ENCODE results near the gene KRTAP5-10. TPM values are rescaled to one million over a fixed set of nuclear protein-coding genes. Genes with fewer than 3 reads are reported as not detected.
"Not testable (repeated sequence)": the region's sequence is repeated elsewhere in the genome, so short reads cannot be mapped to it uniquely, and the experiment has no call there.

KRTAP5-10 gene
- total RNA-seq, 1 donor from 2014 or later = not detected

DNA sequence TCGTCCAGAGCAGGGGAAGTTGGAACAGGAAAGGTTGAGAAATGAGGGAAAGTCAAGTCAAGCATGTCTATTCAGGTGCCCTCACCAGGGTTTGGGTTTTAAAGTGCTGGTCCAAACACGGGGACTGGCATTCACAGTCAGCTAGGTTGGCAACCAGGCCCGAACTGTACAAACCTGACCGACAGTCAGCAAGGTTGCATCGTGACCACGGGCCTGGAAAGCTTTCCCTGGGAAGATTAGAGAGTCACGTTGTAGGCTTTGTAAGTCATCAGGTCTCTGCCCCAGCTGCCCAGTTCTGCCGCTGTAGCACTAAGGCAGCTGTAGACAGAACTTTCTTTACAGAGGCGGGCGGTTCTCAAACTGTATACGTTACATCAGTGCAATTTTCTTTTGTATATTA, 7.4 kb downstream of the KRTAP5-10 start:
- Histone ChIP-seq H3K27ac (no peak overlapping the region), H3K4me3 (no peak overlapping the region), H3K27me3 (no peaks in the 10 kb centered on the region), H3K4me1 (peaks cover 3% of the 10 kb centered on the region), H3K9me3 (ENCODE audit: low read depth) (no peaks in the 10 kb centered on the region), H3K79me2 (ENCODE audit: low read depth) (no peaks in the 10 kb centered on the region), H3K9ac (no peak overlapping the region), H4K20me1 (ENCODE audit: low read depth) (no peaks in the 10 kb centered on the region), H3K4me2 (no peak overlapping the region), H2AFZ (replicated peaks) (no peak overlapping the region), H3F3A (ENCODE audit: low read depth) (no peaks in the 10 kb centered on the region), H3K36me3 (no peaks in the 10 kb centered on the region)
- H3K27ac Mint-ChIP-seq = peak overlapping the region; percentile 9
- peaks cover 6% of the 10 kb centered on the region for H3K27me3 Mint-ChIP-seq (ENCODE audit: insufficient read depth, low read depth)
- DNase-seq (ENCODE audit: low spot score) = no peak
- TF ChIP-seq EZH2phosphoT487 (IDR thresholded peaks at IDR 0.05) = no peak
- TF ChIP-seq EZH2 (IDR thresholded peaks at IDR 0.05) = no peak
- no peak for TF ChIP-seq CTCF (IDR thresholded peaks at IDR 0.05)
- H3K4me1 Mint-ChIP-seq = peaks cover 14% of the 10 kb centered on the region
- no peaks in the 10 kb centered on the region for H3K9me3 Mint-ChIP-seq
- no peaks in the 10 kb centered on the region for H3K36me3 Mint-ChIP-seq
- H3K4me3 Mint-ChIP-seq = no peak overlapping the region

- Histone ChIP-seq H2AFZ (replicated peaks) (no peak overlapping the region), H3K4me3 (no peak overlapping the region), H3K9ac (no peak overlapping the region), H3K4me1 (peaks cover 3% of the 10 kb centered on the region), H3K4me2 (no peak overlapping the region), H3K27me3 (no peaks in the 10 kb centered on the region), H3K79me2 (ENCODE audit: low read depth) (no peaks in the 10 kb centered on the region), H3K27ac (no peak overlapping the region), H3K36me3 (no peaks in the 10 kb centered on the region), H4K20me1 (ENCODE audit: low read depth) (no peaks in the 10 kb centered on the region), H3K9me3 (ENCODE audit: low read depth) (no peaks in the 10 kb centered on the region), H3F3A (ENCODE audit: low read depth) (no peaks in the 10 kb centered on the region)
- DNase-seq (ENCODE audit: low spot score) = no peak
- TF ChIP-seq CTCF (IDR thresholded peaks at IDR 0.05) (no peak), EZH2phosphoT487 (IDR thresholded peaks at IDR 0.05) (no peak), EZH2 (IDR thresholded peaks at IDR 0.05) (no peak)
- Mint-ChIP-seq H3K4me3 (no peak overlapping the region), H3K9me3 (no peaks in the 10 kb centered on the region), H3K27me3 (ENCODE audit: insufficient read depth, low read depth) (peaks cover 6% of the 10 kb centered on the region), H3K4me1 (peaks cover 7% of the 10 kb centered on the region), H3K27ac (no peak overlapping the region), H3K36me3 (no peaks in the 10 kb centered on the region)
Measured at GRCh38 chr11:71574418-71574817, 9.1 kb downstream of the KRTAP5-10 start.

GRCh38 chr11:71575723-71576424, 10.5 kb downstream of the KRTAP5-10 start:
- Mint-ChIP-seq H3K4me3 (no peak overlapping the region), H3K27me3 (ENCODE audit: insufficient read depth, low read depth) (peaks cover 4% of the 10 kb centered on the region), H3K36me3 (no peaks in the 10 kb centered on the region), H3K27ac (no peak overlapping the region), H3K9me3 (no peaks in the 10 kb centered on the region), H3K4me1 (peaks cover 13% of the 10 kb centered on the region)
- Histone ChIP-seq H3K27ac (no peak overlapping the region), H3K36me3 (no peaks in the 10 kb centered on the region), H3K9me3 (ENCODE audit: low read depth) (no peaks in the 10 kb centered on the region), H3K27me3 (no peaks in the 10 kb centered on the region), H3K79me2 (ENCODE audit: low read depth) (no peaks in the 10 kb centered on the region), H3F3A (ENCODE audit: low read depth) (no peaks in the 10 kb centered on the region), H3K4me1 (peaks cover 7% of the 10 kb centered on the region), H4K20me1 (ENCODE audit: low read depth) (no peaks in the 10 kb centered on the region), H3K4me3 (no peak overlapping the region), H2AFZ (replicated peaks) (no peak overlapping the region), H3K9ac (no peak overlapping the region), H3K4me2 (no peak overlapping the region)
- no peak for TF ChIP-seq CTCF (IDR thresholded peaks at IDR 0.05)
- no peak for TF ChIP-seq EZH2 (IDR thresholded peaks at IDR 0.05)
- no peak for TF ChIP-seq EZH2phosphoT487 (IDR thresholded peaks at IDR 0.05)
- no peak for DNase-seq (ENCODE audit: low spot score)

GRCh38 chr11:71576688-71577465, 11.5 kb downstream of the KRTAP5-10 start:
- not testable (repeated sequence) for H3K27ac Mint-ChIP-seq; H3K9me3 ChIP-seq (ENCODE audit: low read depth); H3K9ac ChIP-seq; H3K4me3 ChIP-seq; H3F3A ChIP-seq (ENCODE audit: low read depth); H3K36me3 ChIP-seq; H3K79me2 ChIP-seq (ENCODE audit: low read depth); H3K9me3 Mint-ChIP-seq; H3K4me2 ChIP-seq; H4K20me1 ChIP-seq (ENCODE audit: low read depth); H3K4me3 Mint-ChIP-seq; H3K27me3 Mint-ChIP-seq (ENCODE audit: insufficient read depth, low read depth); H3K36me3 Mint-ChIP-seq; DNase-seq (ENCODE audit: low spot score); H3K27me3 ChIP-seq; H3K4me1 ChIP-seq; H2AFZ ChIP-seq (replicated peaks); H3K27ac ChIP-seq
- peaks cover 21% of the 10 kb centered on the region for H3K4me1 Mint-ChIP-seq
